Right ventricle myocardium superior (tissue), 1 donor: Measurements from ENCODE around the gene RTN4RL1. TPM values are rescaled to one million over a fixed set of nuclear protein-coding genes. Genes with fewer than 3 reads are reported as not detected.

Experiments
- ATAC-seq: fragments of 200-7000 bp; cut with Tn5 transposase; one replicate; pipeline ENCODE4 v1.9.1; 2020; ENCODE audit warnings: mild to moderate bottlenecking; ENCODE audit not compliant: poor library complexity
- DNase-seq: peaks from one replicate; pipeline ENCODE4 v3.0.0-alpha.2; 2020
- intact Hi-C: fragments of 100-400 bp; cut with DNase I; formaldehyde crosslinking; loops from one replicate; pipeline ENCODE4 v1.11.2; 2022
- total RNA-seq: library from RNA; stranded (reverse); fragmentation: NEBNext Ultra II Directional; extraction: Animal tissue kit (Norgen Biotek cat#: 25700); gene quantifications from one replicate; pipeline ENCODE4 v1.2.1, GENCODE V29; 2021
- donor health status: DM: no; HTN: yes; CAD: no; lungs with severe emphysema.

Gene RTN4RL1
- total RNA-seq, 1 donor from 2014 or later, result 3.4 TPM

DNA sequence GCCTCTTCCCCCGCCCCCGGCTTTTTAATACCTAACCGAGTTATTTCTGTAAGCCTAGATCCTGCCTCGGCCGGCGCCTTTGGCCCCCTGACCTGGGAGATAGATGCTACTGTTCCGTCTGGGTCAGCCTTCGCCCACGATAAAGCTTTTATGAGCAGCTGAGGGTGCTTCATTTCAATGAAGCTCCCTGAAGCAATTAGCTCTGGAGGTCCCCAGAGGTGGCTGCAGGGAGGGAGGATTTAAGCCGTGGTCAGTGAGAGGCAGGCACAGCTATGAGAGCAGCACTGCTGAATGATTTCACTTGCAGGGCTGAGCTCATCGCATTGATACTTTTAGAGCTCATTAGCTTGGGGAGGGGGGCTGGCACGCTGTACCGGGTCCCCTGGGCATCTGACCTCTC is 105.9 kb downstream of the RTN4RL1 start:
- DNase-seq, result no peak
- intact Hi-C loops, result no loop called here

DNA sequence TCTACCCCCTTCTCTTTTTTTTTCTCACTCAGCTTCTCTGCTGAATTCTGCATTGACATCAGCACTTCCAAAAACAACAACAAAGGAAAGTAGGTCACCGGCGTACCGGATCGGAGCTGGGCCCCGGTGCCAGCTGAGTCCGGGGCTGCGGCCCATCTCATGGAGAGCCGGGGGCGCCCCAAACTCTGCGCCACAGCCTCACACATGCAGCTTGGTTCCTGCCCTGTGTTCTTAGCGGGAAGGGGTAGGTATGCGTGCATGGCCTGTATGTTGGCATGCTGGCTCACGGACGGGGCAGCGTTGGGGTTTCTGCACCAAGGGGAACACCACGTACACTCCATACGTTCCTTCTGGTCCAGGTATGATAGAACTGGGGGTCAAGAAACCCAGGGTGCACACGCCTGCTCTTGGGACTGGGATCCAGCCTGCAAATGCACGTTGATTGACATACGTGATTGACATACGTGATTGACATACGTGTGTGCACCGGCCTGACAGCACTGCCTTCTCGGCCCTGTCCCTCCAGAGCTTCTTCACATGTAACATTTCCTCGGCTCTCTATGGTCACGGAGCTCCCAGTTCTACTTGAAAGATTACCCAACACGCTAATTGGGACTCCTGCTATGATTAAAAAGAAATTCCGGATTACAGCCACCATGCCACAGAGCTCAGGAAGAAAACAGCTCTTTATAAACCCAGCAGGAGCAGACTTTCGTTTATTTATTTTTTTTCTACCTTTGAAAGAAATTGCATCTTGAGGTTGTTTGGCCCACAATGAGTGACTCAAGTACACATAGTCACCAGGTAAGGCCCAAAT is 106.6 kb downstream of the RTN4RL1 start:
- intact Hi-C loops, result no loop called here
- no peak for DNase-seq

More for the DNA sequence above, 105.9 kb downstream of the RTN4RL1 start:
- ATAC-seq, result no peak

GRCh38 chr17:1916963-1917715 is 108.0 kb downstream of the RTN4RL1 start:
- intact Hi-C loops, result no loop called here
- ATAC-seq (no peak), DNase-seq (no peak)

More for the DNA sequence above, 106.6 kb downstream of the RTN4RL1 start:
- no peak for ATAC-seq

DNA sequence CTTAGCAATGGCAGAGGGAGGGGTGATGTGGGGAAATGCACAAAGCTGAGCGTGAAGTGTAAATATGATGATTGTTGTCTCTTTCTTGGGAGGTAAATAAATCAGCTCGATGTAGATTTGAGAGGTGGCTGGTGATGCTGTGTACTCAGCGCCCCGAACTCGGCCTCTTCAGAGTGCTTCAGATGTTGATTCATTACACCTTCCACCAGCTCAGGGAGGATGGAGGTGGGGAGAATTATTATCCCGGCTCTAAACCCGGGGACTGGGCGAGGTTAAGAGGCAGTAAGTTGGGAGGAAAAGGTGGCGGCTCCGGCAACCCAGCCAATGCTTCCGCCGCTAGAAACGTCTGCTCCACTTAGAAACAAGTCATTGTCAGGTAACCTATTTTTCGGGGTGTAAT is 108.8 kb downstream of the RTN4RL1 start:
- no peak for ATAC-seq
- intact Hi-C loops, result no loop called here
- no peak for DNase-seq

GRCh38 chr17:1915889-1916288 is 109.2 kb downstream of the RTN4RL1 start:
- DNase-seq, result no peak
- no peak for ATAC-seq
- intact Hi-C loops, result no loop called here

- ATAC-seq, result no peak
- intact Hi-C loops, result no loop called here
- DNase-seq, result no peak
Observed at GRCh38 chr17:1914661-1915083, 110.5 kb downstream of the RTN4RL1 start.

- DNase-seq (no peak), ATAC-seq (no peak)
- intact Hi-C loops, result no loop called here
Observed at GRCh38 chr17:1913702-1914101, 111.4 kb downstream of the RTN4RL1 start.

GRCh38 chr17:1912146-1912545 is 113.0 kb downstream of the RTN4RL1 start:
- DNase-seq (no peak), ATAC-seq (no peak)
- intact Hi-C loops, result no loop called here

GRCh38 chr17:1909985-1910384 is 115.1 kb downstream of the RTN4RL1 start:
- DNase-seq (no peak), ATAC-seq (no peak)
- intact Hi-C loops, result loop anchor here (2.0 kb wide), 1 partner anchor 117 kb away; no protein-coding TSS in a partner anchor

- DNase-seq, result peak; percentile 53
- intact Hi-C loops, result loop anchor here (2.0 kb wide), 1 partner anchor 118 kb away; no protein-coding TSS in a partner anchor
- ATAC-seq, result peak; percentile 88
Observed at GRCh38 chr17:1908699-1909309, 116.3 kb downstream of the RTN4RL1 start.

DNA sequence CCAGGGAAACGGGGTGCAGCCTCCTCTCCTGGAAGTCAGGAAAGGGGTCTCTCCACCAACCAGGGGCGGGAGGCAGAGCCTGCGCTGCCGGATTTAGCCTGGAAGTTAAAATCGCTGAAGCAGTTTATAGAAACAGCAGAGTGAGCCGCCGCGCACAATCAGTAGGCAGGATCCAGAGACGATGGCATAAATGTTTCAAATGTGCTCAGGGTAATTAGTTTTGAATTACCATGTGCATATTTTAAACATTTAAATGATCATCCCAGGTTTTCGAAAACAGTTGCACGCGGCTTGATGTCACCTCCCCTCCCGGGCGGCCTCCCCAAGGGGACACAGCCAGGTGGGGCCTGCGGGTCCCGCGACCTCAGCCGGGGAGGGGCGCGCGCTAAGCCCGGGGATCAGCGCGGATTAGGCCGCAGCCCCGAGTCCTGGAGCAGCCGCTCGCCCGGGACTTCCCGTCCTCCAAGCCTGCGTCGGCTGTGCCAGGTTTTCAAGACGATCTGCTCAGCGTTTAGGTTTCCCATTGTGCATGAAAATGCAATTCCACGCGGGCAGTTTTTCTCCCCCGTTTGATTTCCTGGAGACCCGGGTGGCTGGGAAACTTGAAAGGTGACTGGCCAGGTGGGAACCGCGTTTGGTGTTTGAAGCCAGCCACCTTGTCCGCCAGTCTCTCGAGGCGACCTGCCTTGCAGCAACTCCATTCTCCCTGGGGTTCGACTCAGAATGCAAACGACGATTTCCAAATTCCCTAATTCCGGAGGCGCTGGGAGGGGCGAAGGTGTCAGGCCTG is 117.0 kb downstream of the RTN4RL1 start:
- no peak for DNase-seq
- peak; percentile 28 for ATAC-seq
- intact Hi-C loops, result loop anchor here (2.0 kb wide), 1 partner anchor 119 kb away; no protein-coding TSS in a partner anchor

DNA sequence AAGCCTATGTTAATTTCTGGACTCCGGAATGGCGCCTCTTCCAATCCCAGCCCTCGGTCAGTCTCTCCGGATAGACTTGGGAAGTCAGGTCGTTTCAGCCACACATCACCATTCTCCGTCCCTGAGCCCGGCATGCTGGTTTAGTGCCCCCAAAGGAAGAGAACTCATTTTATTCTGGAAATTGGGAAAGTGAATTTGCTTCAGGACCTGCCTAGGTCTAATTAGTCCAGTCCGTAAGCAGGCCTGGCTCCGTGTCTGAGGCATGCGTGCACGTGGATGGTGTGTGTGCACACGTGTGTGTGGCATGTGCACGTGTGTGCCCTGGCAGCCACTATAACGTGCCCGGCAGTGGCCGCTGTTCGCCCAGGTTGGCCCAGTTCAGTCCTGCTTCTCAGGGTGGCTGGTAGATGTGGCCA is 117.9 kb downstream of the RTN4RL1 start:
- ATAC-seq, result no peak
- no peak for DNase-seq
- intact Hi-C loops, result no loop called here

DNA sequence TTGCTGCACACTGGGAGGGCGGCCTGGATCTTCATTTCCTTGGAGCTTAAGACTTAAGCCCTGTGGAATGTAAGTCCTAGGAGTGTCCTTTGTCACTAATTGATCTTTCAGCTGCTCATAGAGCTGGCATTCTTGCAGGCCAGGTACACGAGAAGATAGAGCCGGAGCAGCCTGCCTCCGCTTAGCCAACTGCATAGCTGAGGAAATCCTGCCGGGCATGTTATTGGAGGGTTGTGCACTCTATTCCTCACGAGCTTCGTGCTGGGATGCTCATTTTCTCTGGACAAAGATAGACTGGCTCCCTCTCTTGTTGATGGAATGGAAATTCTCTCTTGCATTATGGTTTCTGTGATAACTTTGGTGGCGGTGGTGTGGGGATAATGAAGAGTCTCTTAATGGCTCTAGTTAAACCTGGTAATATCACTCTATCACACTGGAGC is 118.5 kb downstream of the RTN4RL1 start:
- DNase-seq, result no peak
- no peak for ATAC-seq
- intact Hi-C loops, result no loop called here

GRCh38 chr17:1905190-1905913 is 119.8 kb downstream of the RTN4RL1 start:
- DNase-seq, result no peak
- peak; percentile 38 for ATAC-seq
- intact Hi-C loops, result no loop called here

- intact Hi-C loops, result no loop called here
- DNase-seq, result no peak
- ATAC-seq, result peak; percentile 45
Observed at GRCh38 chr17:1904273-1905182, 120.6 kb downstream of the RTN4RL1 start.

DNA sequence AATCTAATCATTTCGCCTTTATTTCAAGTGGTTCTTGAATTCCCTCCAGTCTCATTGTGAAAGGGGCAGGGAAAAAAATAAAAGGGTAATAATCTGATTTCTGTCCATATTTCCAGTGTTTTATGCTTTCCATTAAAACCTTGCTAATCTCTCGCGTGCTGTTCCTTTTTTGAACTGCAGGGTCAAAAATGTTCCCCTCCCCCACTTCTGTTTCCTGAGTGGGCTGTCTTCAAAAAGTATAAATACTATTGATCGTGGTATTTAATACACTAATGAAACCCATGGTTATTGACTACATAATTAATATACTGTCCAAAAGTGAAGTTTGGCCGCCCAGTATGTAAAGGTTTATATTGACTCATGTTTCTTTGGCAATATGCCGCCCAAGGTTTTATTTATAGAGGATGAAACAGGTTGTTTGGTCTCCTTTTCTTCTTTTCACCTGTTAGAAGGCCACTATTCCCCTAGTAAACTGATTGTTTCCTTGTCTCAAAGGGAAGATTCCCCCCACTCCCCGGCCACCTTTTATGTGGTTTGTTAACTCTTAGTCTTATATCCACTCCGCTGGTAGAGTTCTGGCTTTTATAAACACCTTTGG is 125.6 kb downstream of the RTN4RL1 start:
- intact Hi-C loops, result no loop called here
- ATAC-seq (no peak), DNase-seq (no peak)

- ATAC-seq (no peak), DNase-seq (no peak)
- intact Hi-C loops, result no loop called here
Observed at GRCh38 chr17:1898872-1899271, 126.3 kb downstream of the RTN4RL1 start.
